H1 (cell line): ENCODE data around the gene SGSH. TPM values are rescaled to one million over a fixed set of nuclear protein-coding genes. Genes with fewer than 3 reads are reported as not detected.

Source experiments
- ATF3 ChIP-seq: IDR thresholded peaks from 2 replicates; pipeline ENCODE4 v1.6.1; 2011; ENCODE audit warnings: low read depth, mild to moderate bottlenecking, low read length; ENCODE audit not compliant: insufficient read depth
- SIN3A ChIP-seq, 2 experiments: IDR thresholded peaks in 1 of 2; conservative IDR thresholded peaks in 1 of 2; 2 replicates each; pipeline ENCODE4 v1.6.1; 2011 to 2012; ENCODE audit warnings: low read length in 2 of 2, improper control_type of control experiment in 1 of 2, low read depth in 1 of 2, mild to moderate bottlenecking in 1 of 2
- polyA plus RNA-seq, 7 experiments: library from polyadenylated mRNA; depleted of rRNA in 3 of 7; stranded (reverse) in 5 of 7; unstranded in 2 of 7; fragments of >200 nt in 5 of 7; fragments of 200-250 nt in 2 of 7; gene quantifications; 1 replicate in 5 of 7; 2 replicates in 1 of 7; 4 replicates in 1 of 7; pipeline versions ENCODE4 v1.2.1 to v1.2.3, GENCODE V29; 2011 to 2013; ENCODE audit warnings: missing spikeins in 2 of 7, mixed read lengths in 2 of 7
- total RNA-seq: library from RNA; stranded (reverse); fragmentation: NEBNext Ultra II Directional; extraction: Animal tissue kit (Norgen Biotek cat#: 25700); gene quantifications from 2 replicates; pipeline ENCODE4 v1.2.1, GENCODE V29; 2021

SGSH gene
- total and polyA plus RNA-seq, 2 of the 8 experiments (the other 6 are each of a cell fraction or from before 2014, with no cell fraction given) = 18.0 to 19.6 TPM

DNA sequence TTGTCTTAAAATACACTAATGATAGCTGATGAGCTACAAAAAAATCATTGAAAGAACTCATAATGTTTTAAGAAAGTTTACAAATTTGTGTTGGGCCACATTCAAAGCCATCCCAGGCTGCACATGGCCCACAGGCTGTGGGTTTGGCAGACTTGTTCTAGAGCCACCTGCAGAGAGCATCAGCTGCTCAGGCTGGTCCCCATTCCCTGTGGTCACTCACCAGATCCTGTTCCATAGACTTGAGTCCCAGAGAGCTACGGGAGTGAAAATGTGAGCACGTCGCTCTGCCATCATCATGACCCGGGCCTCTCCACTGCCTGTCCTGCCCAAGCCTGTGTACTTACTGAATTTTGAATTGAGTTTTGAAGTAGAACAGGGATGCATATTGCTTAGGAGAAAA lies 7.0 kb upstream of the SGSH start (continued):
- TF ChIP-seq ATF3 (no peak), SIN3A (conservative IDR thresholded peaks at IDR 0.05 in 1 of 2, IDR thresholded peaks at IDR 0.05 in 1 of 2; ENCODE audit: low read depth in 1 of 2, low read length in 2 of 2) (no peak)
